Stimulated activated CD8-positive, alpha-beta memory T cell treated with anti-CD3 and anti-CD28 coated beads, Interleukin-15, amount 100 ng/mL, for 48 hours (primary cell): ENCODE data around the gene TFEB.

ENCODE experiments used
- DNase-seq, 2 donors: peaks; one replicate each; pipeline ENCODE4 v3.0.0-alpha.2; 2020; ENCODE audit warnings: low read depth in 2 of 2

TFEB gene

GRCh38 chr6:41675992-41676391, 59.4 kb downstream of the TFEB start:
- DNase-seq, result no peak

- no peak for DNase-seq
Measured at GRCh38 chr6:41675176-41675775, 60.1 kb downstream of the TFEB start.

DNA sequence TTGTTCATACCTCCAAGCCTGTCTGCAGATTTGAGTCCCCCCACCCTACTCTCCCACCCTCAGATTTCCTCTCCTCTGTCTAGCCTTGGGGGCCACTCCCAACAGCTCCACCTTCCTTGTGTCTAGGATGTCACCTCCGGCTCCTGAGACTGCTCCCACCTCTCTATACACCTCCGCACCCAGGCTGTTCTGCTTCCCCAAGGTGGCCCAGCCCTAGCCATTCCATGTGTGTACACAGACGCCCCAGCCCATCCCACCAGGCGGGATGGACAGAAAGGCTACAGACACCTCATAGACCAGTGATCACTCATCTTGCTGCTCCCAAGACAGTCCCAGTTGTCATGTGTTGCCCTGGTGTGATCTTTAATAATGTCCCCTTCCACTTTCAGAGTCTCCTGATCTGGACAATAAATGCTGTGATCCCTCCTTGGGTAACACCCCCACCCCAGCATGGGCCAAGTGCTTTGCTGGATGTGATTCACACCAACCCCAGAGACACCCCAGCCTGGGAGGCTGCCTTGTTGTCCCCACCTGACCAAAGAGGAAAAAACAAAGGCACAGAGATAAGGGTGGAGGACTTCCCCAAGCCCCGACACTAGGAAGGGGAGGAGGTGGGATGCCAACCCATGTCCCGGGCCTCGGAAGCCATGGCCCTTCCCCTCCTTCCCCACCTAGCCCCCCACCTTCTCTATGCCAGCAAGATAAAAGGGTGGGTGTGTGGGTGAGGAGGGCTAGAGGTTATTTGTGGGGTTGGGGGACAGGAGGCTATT, 61.0 kb downstream of the TFEB start:
- no peak for DNase-seq

GRCh38 chr6:41673704-41674000, 61.8 kb downstream of the TFEB start:
- DNase-seq, result no peak

DNA sequence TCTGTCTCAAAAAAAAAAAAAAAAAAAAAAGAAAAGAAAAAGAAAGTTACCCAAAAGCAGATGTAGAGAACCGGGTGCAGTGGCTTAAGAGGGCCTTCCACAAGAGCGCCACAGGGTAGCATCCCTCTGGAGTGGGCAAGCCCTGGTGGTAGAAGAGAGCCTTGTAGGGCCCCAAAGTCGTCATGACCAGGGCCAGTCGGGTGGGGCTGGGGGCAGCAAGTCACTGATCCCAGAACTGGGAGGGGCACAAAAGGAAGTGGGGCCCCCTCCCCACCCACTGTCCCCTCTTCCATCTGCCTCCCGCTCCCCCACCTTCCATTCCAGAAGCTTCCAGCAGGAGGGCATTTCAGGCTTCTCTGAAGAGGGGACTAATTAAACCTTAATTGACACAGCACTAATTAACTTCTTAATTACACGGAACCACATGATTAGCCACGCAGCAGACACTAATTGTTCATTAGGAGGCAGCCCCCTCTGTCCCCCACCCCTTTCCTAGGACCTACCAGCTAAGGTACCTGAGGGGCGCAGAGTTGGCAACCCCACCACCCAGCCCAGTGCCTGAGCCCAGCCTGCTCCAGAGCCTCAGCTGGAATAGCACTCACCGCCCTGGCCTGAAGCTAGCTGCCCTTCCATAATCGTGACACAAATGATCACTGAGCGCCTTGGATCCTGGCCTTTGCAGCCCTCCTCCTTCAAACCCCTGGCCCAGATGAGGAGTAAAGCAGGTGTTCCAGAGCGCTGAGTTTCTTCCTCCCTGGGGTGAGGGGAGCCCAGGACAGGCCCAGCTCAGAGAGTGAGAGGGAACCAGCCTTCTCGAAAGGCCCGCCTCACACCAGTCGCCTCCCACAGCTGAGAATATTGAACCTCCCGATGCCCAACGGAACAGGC, 62.3 kb downstream of the TFEB start:
- no peak for DNase-seq

DNA sequence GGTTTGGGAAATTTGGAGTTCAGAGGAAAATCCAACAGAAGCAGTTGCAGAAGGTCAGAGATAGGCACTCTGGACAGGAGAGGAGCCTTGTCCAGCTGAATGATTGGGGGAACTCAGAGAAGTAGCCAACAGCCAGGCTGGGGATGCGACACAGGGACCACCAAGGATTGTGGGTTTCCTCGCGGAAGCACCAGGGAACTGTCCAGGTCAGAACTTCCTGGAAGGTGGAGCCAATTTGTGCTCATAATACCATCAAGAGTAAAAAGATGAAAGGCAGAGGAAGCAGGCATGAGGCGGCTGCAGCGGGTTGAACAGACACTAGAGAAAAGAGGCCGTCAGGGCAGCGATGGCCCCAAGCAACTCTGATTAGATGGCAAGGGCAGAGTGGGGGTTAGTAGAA, 63.4 kb downstream of the TFEB start:
- DNase-seq, result no peak

DNA sequence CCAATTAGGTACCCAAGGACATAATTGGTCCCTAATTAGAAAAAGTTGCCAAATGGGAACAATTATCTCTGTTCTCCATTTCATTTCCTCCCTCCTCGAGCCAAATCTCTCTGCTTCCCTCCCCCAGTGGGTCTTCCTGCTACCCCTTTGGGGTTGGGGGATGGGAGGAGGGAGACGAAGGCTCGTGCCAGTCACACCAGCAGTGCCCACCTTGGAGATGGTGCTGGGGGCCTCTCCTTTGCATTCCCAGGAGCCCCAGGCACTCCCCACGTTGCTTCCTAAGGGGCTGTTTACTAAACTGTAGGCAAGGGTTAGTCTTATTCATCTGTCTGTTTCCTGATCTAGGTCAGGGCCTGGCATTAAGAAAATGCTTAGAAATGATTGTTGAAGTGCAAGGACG, 64.0 kb downstream of the TFEB start:
- DNase-seq, result no peak

GRCh38 chr6:41670703-41671360, 64.6 kb downstream of the TFEB start:
- DNase-seq, result no peak

DNA sequence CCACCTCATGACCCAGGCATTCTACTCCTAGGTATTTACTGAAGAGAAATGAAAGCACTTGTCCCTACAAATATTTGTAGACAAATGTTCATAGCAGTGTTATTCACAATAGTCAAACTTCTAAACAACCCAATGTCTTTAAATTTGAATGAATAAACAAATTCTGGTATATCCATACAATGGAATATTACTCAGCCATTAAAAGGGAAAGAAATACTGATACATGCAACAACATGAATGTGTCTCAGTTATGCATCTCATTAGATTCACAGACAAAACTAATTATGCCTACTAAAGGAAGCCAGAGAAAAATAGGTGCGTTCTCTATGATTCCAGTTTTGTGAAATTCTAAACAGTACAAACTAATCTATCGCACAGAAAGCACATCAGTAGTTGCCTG, 66.4 kb downstream of the TFEB start:
- DNase-seq, result no peak

DNA sequence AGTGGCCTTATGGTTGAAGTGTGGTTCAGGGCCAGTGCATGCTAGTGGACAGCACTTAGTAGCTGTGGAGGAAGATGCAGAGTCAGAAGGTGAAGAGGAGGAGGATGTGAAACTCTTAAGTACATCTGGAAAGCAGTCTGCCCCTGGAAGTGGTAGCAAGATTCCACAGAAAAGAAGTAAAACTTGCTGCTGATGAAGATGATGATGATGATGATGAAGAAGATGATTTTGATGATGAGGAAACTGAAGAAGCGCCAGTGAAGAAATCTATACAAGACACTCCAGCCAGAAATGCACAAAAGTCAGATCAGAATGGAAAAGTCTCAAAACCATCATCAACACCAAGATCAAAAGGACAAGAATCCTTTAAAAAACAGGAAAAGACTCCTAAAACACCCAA, 68.2 kb downstream of the TFEB start:
- DNase-seq, result no peak

GRCh38 chr6:41664271-41664670, 71.1 kb downstream of the TFEB start:
- no peak for DNase-seq

- no peak for DNase-seq
Measured at GRCh38 chr6:41663568-41663967, 71.8 kb downstream of the TFEB start.

- DNase-seq, result no peak
Measured at GRCh38 chr6:41659935-41660334, 75.5 kb downstream of the TFEB start.

- no peak for DNase-seq
Measured at GRCh38 chr6:41658636-41659035, 76.8 kb downstream of the TFEB start.

DNA sequence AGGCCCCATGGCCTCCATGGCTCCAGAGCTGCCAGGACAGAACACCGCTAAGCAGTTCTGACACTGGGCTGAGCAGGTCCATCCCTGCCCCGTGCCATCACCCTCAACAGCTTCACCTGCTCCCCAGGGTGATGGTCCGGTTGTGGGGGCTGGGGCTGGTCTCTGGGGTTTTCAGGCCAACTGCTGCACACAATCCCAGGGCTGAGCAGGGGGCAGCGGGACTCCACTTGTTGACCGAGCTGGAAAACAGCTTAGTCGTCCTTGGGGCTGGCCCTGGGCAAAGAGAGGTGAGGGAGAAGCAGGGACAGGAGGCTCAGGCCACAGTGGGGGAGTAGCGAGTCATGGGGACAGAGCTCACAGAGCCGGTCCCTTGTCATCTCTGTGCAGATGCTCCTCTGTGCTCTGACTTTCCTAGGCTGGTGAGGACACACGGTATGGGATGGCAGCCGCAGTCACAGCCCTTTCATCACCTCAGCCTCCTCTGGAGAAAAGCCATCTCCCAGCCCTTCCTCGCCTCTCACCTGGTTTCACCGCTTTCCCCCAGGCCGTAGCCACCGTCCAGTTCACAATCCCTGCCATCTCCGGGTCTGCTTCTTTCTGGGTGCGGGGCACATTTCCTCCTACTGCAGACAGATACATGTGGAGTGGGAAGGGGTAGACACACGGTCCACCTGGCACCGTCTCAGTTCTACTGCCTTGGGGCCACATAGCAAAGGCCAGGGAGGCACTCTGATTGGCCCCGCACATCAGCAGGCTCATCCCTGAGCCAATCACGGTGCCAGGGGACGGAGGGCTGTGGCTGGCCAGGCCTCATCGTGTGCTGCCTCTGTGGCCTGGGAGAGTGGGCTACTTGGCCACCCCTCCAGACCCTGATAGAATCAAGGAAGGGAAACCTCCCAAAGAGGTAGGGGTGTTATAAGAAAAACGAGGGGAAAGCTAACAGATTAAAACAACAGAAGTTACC, 78.0 kb downstream of the TFEB start:
- no peak for DNase-seq

- DNase-seq, result no peak
Measured at GRCh38 chr6:41656002-41656691, 79.3 kb downstream of the TFEB start.

DNA sequence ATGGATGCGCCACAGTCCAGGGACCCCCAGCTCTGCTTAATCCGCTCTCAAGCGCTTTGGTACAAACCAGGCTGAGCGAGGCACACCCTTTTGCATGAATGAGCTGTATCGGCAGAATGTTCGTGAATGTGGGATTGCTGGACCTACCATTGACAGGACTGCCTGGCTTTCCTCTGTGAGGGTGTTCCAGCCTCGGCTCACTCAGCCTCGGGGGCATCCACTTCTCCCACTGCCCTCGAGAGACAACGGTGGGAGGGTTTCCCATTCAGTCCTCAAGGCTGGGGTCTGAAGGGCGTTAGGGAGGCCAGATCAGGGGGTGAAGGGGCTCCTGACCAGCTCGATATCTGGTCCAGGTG, 79.8 kb downstream of the TFEB start:
- DNase-seq, result no peak

DNA sequence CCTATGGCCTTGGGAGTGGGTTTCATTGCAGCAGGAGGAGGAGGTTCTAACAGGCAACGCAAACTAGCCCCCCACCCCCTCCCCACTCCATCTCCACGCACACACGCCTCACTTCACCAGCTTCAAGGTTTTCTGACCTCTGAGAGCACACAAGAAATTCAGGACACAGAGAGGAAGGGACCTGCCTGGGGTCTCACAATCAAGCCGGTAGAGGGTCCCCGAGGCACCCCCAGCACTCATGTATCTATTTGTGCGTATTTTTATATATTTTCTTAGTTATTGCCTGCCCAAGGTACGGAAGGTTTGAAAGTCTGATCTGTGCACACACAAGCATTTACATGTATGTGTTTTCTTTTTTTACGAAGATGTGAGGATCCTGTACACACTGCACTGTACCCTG, 80.2 kb downstream of the TFEB start:
- DNase-seq, result no peak

GRCh38 chr6:41654698-41655151, 80.7 kb downstream of the TFEB start:
- DNase-seq, result no peak

- DNase-seq, result no peak
Measured at GRCh38 chr6:41654151-41654697, 81.2 kb downstream of the TFEB start.
